ENCODE measurements around the gene NCAM1. TPM values are rescaled to one million over a fixed set of nuclear protein-coding genes. Genes with fewer than 3 reads are reported as not detected.

NCAM1 gene
- total RNA-seq, 1 experiment from 2014 or later: 5.9 TPM

- peaks cover 20% of the 10 kb centered on the region for H3K4me1 Mint-ChIP-seq
- H3K4me3 Mint-ChIP-seq: no peak overlapping the region
- ChIA-PET CTCF (interaction anchor here (0.5 kb wide), 1 partner anchor 473 kb away, joined by 4 read pairs; no protein-coding TSS in a partner anchor), POLR2A (no interaction called here)
- H3K27ac Mint-ChIP-seq: no peak overlapping the region
- H3K9me3 Mint-ChIP-seq: no peaks in the 10 kb centered on the region
- TF ChIP-seq OVOL2 (CRISPR knock-in tag; IDR thresholded peaks at IDR 0.05; ENCODE audit: borderline replicate concordance) (no peak), TEAD1 (CRISPR knock-in tag; IDR thresholded peaks at IDR 0.05) (no peak), ZNF121 (CRISPR knock-in tag; IDR thresholded peaks at IDR 0.05) (no peak)
- TF ChIP-seq, protein P1, sequence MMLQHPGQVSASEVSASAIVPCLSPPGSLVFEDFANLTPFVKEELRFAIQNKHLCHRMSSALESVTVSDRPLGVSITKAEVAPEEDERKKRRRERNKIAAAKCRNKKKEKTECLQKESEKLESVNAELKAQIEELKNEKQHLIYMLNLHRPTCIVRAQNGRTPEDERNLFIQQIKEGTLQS (CRISPR knock-in tag; conservative IDR thresholded peaks at IDR 0.05): no peak
- no peaks in the 10 kb centered on the region for H3K27me3 Mint-ChIP-seq (ENCODE audit: low read depth)
- no peaks in the 10 kb centered on the region for H3K36me3 Mint-ChIP-seq
- ATAC-seq (no peak), DNase-seq (ENCODE audit: low spot score) (no peak)
Measured at GRCh38 chr11:113255096-113255495, 293.9 kb downstream of the NCAM1 start.

DNA sequence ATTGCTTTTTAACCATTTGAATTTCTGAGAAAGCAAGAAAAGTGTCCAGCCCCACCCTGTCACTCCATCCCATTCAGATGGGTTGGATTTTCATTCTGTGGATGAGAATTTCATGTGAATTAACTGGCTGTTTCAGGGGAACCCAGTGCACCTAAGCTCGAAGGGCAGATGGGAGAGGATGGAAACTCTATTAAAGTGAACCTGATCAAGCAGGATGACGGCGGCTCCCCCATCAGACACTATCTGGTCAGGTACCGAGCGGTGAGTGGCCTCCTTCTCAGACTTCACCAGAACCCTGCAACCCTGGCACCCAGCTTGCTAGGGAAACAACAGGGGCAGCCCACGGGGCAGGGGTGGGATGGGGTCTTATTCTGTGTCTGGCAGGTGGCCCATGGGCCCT is 294.5 kb downstream of the NCAM1 start:
- H3K27ac Mint-ChIP-seq: no peak overlapping the region
- POLR2A ChIA-PET: no interaction called here
- TF ChIP-seq TEAD1 (CRISPR knock-in tag; IDR thresholded peaks at IDR 0.05): no peak
- TF ChIP-seq ZNF423 (CRISPR knock-in tag; IDR thresholded peaks at IDR 0.05): no peak
- no peak for TF ChIP-seq CDX4 (CRISPR knock-in tag; IDR thresholded peaks at IDR 0.05; ENCODE audit: borderline replicate concordance)
- TF ChIP-seq FOXK1 (CRISPR knock-in tag; IDR thresholded peaks at IDR 0.05): no peak
- no peak for TF ChIP-seq USF1 (CRISPR knock-in tag; IDR thresholded peaks at IDR 0.05)
- TF ChIP-seq, protein P2, sequence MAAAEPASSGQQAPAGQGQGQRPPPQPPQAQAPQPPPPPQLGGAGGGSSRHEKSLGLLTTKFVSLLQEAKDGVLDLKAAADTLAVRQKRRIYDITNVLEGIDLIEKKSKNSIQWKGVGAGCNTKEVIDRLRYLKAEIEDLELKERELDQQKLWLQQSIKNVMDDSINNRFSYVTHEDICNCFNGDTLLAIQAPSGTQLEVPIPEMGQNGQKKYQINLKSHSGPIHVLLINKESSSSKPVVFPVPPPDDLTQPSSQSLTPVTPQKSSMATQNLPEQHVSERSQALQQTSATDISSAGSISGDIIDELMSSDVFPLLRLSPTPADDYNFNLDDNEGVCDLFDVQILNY (CRISPR knock-in tag; IDR thresholded peaks at IDR 0.05): no peak
- TF ChIP-seq ZBTB21 (CRISPR knock-in tag; IDR thresholded peaks at IDR 0.05; ENCODE audit: borderline replicate concordance): no peak
- no peak for TF ChIP-seq ZNF671 (CRISPR knock-in tag; IDR thresholded peaks at IDR 0.05)
- TF ChIP-seq STAT6 (CRISPR knock-in tag; conservative IDR thresholded peaks at IDR 0.05; ENCODE audit: low read depth): no peak
- TF ChIP-seq, protein P3, sequence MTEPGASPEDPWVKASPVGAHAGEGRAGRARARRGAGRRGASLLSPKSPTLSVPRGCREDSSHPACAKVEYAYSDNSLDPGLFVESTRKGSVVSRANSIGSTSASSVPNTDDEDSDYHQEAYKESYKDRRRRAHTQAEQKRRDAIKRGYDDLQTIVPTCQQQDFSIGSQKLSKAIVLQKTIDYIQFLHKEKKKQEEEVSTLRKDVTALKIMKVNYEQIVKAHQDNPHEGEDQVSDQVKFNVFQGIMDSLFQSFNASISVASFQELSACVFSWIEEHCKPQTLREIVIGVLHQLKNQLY (CRISPR knock-in tag; IDR thresholded peaks at IDR 0.05): no peak
- H3K27me3 Mint-ChIP-seq (ENCODE audit: low read depth): no peaks in the 10 kb centered on the region
- H3K36me3 Mint-ChIP-seq: no peaks in the 10 kb centered on the region
- CTCF ChIA-PET: interaction anchor here (0.5 kb wide), 1 partner anchor 473 kb away, joined by 4 read pairs; no protein-coding TSS in a partner anchor
- H3K4me1 Mint-ChIP-seq: peaks cover 20% of the 10 kb centered on the region
- no peak for ATAC-seq
- DNase-seq (ENCODE audit: low spot score): no peak
- H3K4me3 Mint-ChIP-seq: no peak overlapping the region
- H3K9me3 Mint-ChIP-seq: no peaks in the 10 kb centered on the region

DNA sequence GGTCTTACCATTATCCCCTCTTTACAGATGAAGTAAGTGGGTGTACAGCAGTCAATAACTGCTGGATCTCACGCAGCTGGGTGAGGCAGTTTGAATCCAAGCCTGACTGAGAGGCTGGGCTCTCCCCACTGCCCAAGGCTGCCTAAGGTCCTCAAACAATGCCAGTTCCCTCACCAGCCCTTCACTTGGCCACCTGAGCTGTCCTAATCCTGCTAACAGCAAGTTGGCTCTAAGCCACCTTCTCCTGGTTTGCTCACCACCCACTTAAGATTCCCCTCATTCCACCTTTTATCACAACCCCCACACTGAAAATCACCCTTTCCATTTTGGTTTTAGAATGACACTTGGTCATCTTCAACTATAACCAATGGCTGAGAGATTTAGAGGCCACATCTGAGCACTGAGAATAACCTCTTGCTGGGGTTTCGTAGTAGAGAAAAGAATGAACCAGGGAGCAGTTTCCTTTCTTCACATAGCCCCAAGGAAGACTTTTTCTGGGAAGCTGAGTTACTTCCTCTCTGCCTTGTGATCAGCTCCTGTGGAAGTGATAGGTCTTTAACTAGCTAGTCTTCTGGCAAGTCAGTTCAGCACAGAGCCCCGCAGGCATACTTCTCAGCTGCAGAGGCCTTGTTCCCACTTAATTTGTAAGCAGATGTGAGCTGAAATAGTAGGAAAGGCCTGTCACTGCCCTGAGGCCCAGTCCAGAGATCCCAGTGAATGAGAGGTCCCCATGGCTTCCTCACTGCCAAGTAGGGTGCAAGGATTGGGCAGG is 295.4 kb downstream of the NCAM1 start:
- ATAC-seq: no peak
- Mint-ChIP-seq H3K36me3 (no peaks in the 10 kb centered on the region), H3K27ac (no peak overlapping the region)

More for the DNA sequence above, 295.4 kb downstream of the NCAM1 start:
- no peaks in the 10 kb centered on the region for H3K9me3 Mint-ChIP-seq
- no peak overlapping the region for H3K4me3 Mint-ChIP-seq
- no peak for DNase-seq (ENCODE audit: low spot score)
- POLR2A ChIA-PET: no interaction called here
- CTCF ChIA-PET: interaction anchor here (1.8 kb wide), 1 partner anchor 33 kb away, joined by 6 read pairs; no protein-coding TSS in a partner anchor
- no peak for TF ChIP-seq ZNF232 (CRISPR knock-in tag; IDR thresholded peaks at IDR 0.05)
- TF ChIP-seq JAZF1 (CRISPR knock-in tag; IDR thresholded peaks at IDR 0.05): no peak
- no peak for TF ChIP-seq ZNF317 (CRISPR knock-in tag; IDR thresholded peaks at IDR 0.05; ENCODE audit: borderline replicate concordance, low read depth)
- TF ChIP-seq ZNF423 (CRISPR knock-in tag; IDR thresholded peaks at IDR 0.05): no peak
- no peak for TF ChIP-seq ZNF138 (CRISPR knock-in tag; conservative IDR thresholded peaks at IDR 0.05)
- no peak for TF ChIP-seq NFYB (CRISPR knock-in tag; conservative IDR thresholded peaks at IDR 0.05; ENCODE audit: low read depth)
- TF ChIP-seq KAT7 (CRISPR knock-in tag; IDR thresholded peaks at IDR 0.05; ENCODE audit: borderline replicate concordance): no peak
- no peaks in the 10 kb centered on the region for H3K27me3 Mint-ChIP-seq (ENCODE audit: low read depth)
- H3K4me1 Mint-ChIP-seq: peaks cover 20% of the 10 kb centered on the region
